GM12801 (cell line): ENCODE data around the gene CCDC102A.

Experiments
- TF ChIP-seq, protein P1 (sequence below): IDR thresholded peaks from one replicate; pipeline ENCODE4 v1.5.1; 2011; ENCODE audit warnings: control low read depth; ENCODE audit not compliant: insufficient read length; ENCODE audit errors: extremely low read depth

Gene CCDC102A

DNA sequence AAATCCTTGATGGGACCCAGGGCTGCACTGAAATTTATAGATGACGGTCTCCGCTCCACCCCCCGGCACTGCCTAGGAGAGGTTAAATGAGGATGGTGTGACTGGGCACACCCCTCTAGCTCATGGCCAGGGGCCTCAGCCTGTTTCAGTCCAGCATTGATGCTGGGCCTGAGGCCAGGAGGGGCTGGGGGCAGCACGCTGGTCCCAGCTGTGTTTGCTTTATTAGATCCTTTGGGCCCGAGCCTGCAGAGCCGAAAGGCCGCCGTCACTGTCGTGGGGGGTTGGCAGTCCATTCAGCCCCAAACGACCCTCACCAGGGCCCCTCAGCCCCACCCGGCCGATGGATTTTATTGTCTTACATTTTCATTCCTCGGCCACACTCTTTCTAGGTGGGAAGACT lies 39.2 kb downstream of the CCDC102A start:
- TF ChIP-seq, protein P1, sequence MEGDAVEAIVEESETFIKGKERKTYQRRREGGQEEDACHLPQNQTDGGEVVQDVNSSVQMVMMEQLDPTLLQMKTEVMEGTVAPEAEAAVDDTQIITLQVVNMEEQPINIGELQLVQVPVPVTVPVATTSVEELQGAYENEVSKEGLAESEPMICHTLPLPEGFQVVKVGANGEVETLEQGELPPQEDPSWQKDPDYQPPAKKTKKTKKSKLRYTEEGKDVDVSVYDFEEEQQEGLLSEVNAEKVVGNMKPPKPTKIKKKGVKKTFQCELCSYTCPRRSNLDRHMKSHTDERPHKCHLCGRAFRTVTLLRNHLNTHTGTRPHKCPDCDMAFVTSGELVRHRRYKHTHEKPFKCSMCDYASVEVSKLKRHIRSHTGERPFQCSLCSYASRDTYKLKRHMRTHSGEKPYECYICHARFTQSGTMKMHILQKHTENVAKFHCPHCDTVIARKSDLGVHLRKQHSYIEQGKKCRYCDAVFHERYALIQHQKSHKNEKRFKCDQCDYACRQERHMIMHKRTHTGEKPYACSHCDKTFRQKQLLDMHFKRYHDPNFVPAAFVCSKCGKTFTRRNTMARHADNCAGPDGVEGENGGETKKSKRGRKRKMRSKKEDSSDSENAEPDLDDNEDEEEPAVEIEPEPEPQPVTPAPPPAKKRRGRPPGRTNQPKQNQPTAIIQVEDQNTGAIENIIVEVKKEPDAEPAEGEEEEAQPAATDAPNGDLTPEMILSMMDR, result no peak

DNA sequence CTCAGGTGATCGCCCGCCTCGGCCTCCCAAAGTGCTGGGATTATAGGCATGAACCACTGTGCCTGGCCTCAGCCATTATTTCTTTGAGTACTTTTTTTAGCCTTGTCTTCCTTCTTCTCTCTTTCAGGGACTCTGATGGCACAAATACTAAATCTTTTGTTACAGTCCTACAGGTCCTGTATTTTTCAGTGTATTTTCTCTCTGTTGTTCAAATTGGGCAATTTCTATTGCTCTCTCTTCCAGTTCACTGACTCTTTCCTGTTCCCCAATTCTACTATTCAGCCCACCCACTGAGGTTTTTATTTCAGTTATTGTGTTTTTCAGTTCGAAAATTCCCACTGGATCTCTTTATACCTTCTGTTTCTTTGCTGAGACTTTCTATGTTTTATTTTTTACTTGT lies 42.6 kb downstream of the CCDC102A start:
- TF ChIP-seq, protein P1, result no peak

DNA sequence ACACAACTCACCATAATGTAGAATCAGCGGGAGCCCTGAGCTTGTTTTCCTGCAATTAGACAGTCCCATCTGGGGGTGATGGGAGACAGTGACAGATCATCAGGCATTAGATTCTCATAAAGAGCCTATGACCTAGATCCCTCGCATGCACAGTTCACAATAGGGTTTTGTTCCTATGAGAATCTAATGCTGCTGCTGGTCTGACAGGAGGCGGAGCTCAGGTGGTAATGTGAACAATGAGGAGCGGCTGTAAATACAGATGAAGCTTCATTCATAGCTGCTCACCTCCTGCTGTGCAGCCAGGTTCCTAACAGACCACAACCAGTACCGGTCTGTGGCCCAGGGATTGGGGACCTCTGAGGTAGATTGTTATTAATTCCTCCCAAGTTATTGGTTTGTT lies 47.1 kb downstream of the CCDC102A start:
- TF ChIP-seq, protein P1, result no peak

DNA sequence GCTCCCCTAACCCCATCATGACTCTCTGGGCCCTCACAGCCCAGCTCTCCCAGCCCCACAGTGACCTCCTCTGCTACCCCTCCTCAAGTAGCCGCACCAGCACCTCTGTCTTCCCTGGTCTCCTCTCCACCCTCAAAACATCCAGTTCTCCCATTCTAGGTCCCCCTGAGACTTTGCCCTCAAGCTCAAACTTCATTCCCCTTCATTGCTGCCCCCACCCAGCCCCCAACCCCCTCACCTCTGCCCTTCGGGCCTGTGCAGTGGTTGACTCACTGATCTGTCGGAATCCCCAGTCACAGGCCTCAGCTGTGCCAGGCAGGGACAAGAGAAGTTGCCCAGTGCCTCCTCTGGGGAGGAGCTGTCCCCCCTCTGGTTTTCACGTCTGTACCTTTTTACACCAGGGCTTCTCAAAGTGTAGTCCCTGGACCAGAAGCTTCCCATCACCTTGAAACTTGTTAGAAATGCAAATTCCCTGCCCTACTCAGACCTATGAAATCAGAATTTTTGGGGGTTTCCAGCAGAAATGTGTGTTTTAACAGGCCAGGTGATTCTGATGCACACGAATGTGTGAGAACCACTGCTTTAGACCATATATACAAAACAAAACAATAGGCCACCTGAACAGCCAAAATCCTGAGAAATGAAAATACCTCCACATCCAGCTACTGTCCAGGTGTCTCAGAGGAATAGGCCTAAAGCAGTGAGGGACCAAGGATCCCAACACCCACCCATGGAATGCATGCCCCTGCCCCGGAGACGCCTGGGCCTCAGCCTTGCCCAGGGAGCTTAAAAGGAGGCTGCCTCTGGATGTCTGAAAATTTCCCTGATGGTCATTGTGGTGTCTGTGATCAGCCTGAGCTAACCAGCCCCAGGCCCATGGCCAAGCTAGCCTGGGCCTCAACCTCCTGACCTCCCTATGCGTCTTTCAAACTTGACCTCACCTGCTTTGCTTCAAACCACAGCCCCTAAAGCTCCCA lies 49.2 kb downstream of the CCDC102A start:
- TF ChIP-seq, protein P1, result no peak

DNA sequence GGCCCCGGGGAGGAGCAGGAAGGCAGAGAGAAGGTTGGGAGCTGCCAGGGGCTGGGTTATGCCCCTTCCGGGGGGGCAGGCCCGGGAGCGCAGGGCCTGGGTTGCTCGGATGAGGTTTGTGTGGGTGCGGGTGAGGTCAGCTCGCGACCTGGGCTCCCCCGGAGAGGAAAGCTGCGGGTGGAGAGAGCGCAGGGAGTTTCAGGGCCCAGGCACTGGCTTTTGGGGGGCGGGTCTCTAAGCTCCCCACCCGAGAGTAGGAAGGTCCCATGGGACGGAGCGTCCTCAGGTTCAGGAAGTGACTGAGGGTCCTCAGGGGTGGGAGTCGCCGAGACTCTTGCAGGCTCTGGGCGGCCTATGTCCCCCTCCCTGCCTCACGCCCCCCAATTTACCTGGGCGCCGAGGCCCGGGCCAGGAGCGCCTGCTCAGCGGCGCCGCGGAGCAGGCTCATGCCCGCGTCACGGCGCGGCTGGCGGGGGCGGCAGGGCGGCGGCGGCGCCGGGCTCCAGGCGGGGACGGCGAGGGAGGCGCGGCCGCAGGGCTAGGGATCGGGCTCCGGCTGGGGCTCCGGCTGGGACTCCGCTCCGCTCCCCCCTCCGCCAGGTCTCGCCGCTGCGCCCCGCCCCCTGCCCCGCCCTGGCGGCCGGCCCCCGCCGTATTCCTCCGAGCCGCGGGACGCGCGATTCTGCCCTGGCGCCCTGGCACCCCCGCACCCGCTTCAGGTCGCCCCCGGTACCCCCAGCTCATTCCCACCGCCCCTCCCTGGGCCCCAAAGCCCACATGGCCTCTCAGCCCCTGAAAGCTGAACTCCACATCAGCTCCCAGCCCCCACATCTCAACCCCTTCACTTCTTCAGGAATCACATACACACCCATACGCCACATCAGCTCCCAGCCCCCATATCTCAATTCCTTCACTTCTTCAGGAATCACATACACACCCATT lies 50.2 kb downstream of the CCDC102A start, which contains the start of gene DOK4:
DOK4 (minus strand) TSS at position 578 of the 942 bp plus-strand sequence. CDS start 6,986 bp downstream, outside the sequence.
- TF ChIP-seq, protein P1, result no peak

DNA sequence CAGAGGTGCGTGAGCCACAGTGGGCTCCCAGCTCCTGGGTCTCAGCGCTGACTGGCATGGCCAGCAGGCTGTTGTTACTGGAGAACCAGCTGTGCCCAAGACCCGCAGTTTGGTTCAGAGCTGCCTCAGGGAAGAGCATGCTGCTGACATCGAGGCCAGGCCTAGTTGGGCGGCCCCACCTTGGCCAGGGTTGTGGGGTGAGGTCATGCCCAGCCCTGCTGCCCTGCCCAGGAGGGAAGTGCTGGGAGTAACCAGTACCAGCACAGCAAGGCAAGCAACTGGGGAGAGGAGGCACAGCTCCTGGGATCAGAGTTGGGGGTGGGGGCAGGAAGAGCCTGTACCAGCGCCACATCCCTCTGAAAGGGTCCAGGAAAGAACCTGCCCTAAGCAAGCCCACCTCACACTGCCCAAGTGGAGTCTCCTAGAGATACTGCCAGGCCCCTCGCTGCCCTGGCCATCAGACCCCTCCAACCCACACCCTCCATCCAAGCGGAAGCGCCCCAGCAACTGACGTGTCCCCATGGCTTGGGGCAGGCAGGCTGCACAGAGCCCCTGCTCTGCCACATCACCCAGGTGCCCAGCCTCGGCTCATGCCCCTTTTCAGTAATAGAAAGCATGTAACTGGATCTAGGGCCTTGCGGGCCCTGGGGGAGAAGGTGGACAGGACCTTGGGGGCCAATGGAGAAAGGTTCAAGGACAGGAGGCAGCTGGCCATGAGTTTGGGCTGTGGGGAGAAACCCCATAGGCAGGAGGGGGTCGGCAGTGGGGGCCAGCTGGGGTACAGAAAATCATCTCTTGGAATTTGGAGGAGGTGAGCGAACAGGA lies 51.1 kb downstream of the CCDC102A start:
- TF ChIP-seq, protein P1, result no peak
